Embryonic facial prominence (tissue), 1 donor: ENCODE measurements around the gene CDH24.

Experiments used
- DNase-seq: peaks from one replicate; pipeline ENCODE4 v3.0.0-alpha.2; 2016; ENCODE audit errors: extremely low spot score

Gene CDH24

DNA sequence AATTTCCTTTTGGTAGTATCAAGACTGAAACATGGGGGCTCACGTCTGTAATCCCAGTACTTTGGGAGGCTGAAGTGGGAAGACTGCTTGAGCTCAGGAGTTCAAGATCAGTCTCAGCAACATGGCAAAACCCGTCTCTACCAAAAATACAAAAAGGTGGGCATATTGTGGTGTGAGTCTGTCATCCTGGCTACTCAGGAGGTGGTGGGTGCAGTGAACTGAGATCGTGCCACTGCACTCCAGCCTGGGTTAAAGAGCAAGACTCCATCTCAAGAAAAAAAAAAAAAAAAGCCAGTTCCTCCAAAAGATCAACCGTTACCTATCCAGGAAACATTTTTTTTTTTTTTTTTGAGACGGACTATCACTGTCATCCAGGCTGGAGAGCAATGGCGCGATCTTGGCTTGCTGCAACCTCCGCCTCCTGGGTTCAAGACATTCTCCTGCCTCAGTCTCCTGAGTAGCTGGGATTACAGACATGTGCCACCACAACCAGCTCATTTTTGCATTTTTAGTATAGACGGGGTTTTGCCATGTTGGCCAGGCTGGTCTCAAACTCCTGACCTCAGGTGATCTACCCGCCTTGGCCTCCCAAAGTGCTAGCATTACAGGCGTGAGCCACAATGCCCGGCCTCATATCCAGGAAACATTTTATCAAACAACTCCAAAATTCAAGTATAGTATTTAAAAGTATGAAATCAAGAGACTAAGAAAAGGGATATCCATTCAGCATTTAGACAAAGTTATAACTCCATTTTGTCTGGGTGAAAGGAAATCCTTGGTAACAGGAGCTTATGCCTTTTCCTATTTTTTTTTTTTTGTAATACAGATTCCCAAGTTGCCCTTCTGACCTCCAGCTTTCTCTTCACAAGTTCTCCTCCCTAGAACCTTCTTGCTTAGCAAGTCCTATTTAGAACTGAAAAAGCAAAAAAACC, 34.2 kb upstream of the CDH24 start:
- DNase-seq: no peak

DNA sequence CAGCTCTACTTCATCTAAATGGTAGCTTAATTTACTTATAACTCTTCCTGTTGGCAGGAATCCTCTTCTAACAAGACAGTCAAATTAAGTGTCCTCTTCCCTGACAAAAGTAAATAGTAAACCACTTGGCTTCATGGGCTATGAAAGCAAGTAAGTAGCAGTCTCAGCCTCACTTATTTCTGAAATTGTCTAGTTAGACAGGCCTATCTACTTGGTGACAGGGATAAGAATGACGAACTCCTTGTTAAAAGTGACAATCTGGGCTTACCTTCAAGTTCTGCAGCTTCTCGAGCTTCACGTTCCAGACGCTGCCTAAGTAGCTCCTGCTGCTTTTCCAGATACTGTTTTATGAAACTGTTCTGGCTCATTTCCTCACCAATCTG, 32.9 kb upstream of the CDH24 start:
- DNase-seq: no peak

DNA sequence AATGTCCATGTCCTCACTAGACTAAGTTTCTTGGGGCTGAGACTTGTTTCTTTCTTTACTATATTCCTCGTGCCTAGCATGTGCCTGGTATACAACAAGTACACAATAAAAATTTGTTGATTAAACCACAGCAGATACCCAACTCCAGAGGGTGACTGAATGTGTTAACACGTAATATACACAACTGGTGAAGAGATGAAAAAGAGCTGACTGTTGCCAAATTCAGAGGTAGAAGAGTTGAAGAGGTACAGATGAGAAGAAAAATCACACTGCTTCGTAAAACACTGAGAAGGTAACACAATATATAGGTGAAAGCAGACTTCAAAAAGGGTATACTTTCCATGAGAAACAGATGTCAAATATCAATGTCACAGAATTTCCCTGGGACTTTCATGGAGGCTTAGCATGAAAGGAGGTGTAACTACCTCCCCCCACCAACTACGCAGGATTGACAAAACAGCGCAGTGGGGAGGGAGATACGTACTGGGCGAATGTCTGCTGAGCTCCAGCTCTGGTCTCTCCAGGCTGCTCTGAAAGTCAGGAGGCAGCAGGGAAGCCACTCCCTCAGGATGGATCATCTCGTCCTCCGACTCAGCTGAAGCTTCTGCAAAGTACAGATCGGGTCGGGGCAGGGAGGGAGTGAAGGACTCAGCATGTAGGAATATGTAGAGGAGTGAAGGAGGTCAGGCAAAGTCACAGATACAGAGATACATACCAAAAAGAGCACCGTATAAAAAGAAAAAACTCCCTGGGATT, 32.4 kb upstream of the CDH24 start:
- no peak for DNase-seq

DNA sequence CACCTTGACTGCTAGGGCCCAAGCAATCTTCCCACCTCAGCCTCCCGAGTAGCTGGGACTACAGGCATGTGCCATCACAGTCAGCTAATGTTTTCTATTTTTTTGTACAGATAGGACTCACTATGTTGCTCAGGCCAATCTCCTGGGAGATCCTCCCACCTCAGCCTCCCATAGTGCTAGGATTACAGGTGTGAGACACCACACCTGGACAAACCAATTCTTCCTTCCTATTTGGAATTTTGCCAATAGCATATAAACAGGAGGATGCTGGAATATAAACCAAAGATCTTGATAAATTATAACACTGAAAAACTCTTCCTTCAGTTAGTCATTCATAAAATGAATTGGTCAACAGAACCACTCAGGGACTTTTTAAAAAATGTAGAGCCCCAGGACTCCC, 29.2 kb upstream of the CDH24 start:
- no peak for DNase-seq

DNA sequence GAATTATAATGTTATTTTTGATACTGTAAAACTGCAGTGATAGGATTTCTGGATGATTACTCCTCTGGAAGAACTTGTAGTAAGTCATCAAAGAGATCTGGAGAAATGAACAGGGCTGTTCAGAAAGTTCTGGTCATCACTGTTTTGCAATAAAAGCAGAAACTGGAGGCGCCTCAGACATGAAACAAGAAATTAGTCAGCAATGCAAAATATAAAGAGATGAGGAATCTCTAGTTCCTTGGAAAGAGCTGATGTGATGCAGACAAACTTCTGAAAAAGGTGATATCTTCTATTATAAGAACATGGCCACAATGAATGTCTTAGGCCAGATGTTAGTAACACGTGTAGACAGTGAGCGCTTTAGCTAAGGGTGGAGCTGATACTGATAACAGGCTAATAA, 28.1 kb upstream of the CDH24 start:
- no peak for DNase-seq

DNA sequence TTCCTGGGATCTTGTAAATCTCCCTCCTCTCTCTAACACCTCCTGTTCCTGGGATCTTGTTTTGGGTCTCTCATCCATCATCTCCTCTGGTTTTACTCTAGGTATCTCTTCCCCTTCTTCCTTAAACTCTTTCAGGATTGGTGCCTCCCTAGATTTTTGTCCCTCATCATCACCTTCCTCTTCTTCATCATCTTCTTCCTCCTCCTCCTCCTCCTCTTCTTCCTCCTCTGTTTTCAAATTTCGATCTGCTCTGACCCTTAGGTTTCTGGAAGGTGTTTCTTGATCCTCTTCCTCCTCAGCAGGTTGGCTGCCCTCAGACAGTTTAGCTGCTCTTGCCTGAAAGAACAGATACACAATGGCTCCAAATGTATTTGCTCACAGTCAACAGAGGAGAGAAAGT, 23.2 kb upstream of the CDH24 start:
- no peak for DNase-seq

DNA sequence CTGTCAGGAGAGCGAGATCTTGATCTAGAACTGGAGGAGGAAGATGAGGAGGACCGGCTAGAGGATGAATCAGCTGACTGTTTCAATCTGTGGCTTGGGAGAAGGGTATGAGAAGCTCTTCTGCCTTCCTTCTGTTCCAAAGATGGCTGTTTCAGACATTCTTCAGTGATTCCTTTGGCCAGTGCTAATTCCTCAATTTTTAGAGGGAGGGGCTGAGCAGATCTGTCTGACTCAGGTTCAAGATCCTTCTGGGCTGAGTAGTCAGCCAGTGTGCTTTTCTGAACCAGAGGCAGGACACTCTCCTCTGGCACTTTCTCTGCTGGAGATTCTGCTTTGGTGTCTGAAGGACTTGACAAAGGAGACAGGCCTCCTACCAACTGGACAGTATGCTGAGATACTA, 22.4 kb upstream of the CDH24 start:
- no peak for DNase-seq

DNA sequence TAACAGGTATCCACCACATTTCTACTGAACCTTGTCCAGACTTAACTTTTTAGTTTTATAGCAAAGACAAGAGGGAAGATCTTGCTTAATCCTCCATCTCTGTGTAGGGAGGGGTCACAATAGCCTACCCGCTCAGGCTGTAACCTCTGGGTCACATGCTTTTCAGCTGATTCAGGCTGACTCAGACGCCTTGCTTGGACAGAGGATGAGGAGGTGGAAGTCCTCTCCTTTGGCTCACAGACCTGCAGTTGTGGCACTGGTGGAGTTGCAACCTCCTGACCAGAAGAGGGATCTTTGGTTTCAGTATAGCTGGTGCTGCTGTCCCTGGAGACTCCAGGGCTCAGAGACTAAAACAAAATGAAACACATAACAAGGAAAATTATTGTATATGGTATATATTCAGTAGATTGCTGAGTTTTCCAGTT, 21.4 kb upstream of the CDH24 start:
- DNase-seq: no peak

DNA sequence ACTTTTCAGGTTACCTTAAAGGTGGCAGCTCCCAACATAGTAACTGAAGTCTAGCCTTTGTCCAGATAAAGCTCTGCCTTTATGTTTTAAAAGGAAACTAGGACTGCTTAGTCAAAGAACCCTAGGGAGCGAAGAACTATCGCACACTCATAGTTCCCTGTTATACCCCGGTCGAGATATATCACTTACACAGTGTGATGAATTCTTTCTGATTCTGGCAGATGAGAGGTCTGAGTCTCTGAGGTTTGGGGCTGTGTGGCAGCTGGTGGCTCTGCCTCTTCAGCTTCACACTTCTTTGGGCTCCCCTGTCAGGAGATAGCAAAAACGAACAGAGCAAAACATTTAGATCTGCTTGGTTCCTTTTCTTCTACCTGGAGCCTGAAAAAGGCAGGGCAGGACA, 20.6 kb upstream of the CDH24 start:
- no peak for DNase-seq

DNA sequence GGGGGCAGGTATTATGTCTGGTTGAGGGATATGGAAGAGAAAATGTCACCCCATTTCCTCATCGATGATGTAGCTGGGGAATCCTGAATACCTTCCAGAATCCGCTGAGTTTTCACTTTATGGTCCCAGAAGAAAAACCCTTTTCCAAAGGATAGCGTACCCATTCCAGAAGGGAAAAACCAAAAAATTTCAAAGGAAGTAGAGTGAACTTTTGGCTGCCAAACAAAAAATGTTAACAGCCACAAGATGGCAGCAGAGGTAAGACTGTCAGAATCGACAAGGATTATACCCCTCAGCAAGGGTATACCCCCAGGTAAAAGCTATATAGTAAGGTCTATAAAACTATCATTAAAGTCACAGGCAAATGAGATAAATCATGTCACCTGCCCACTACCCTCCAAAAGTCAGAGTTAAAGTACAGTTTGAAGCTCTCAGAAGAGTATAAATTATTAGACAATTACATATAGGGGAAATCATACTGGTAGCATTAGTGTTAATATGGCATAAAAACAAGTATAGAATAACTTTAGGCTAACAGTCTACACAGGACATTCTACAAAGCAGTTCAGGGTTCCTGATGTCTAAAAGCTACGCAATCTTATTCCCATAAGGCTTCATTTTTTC, 19.6 kb upstream of the CDH24 start:
- no peak for DNase-seq

DNA sequence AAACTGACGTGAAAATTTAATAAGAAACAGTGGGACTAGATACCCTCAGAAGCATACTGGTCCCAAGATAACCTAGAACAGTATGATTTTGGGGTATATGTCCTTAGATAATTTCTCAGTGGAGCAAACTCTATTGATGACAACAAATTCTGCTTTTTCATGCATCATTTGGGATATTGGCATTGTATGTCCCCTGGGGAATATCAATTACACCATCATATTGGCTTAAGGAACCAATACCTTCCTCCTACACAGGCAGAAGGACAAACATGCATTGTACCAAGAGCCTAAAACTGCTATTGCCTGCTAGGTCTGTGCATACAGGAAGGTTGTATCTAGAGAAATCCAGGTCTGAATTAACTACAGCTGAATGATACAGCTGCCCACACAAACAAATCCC, 17.6 kb upstream of the CDH24 start:
- DNase-seq: no peak

DNA sequence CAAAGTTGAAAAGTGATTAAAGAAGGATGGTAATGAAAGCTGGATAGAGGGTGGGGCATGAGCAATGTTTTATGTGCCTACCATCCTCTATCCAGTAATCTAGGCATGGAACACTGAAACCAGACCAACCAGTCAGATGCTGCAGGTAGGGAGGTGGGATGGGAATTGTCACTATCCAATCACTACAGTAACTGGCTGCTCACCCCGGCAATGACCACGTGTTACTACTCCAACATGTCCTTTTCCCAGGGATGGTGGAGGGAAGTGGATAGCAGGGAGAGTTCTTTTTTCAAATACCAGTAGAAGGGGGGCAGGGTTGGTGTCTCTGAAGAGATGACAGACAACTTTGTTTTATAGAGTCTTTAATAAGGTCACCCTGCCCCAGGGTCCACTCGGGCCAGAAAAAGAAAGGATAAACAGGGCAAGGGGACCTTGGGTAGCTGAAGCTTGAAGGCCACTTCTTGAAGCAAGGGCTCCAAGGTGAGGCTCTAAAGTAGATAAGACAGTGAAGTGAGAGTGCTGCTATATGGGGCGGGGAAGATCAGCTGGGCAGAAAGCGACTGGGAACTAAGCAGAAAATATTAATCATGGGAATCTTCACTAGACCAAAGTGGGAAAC, 14.7 kb upstream of the CDH24 start:
- no peak for DNase-seq

DNA sequence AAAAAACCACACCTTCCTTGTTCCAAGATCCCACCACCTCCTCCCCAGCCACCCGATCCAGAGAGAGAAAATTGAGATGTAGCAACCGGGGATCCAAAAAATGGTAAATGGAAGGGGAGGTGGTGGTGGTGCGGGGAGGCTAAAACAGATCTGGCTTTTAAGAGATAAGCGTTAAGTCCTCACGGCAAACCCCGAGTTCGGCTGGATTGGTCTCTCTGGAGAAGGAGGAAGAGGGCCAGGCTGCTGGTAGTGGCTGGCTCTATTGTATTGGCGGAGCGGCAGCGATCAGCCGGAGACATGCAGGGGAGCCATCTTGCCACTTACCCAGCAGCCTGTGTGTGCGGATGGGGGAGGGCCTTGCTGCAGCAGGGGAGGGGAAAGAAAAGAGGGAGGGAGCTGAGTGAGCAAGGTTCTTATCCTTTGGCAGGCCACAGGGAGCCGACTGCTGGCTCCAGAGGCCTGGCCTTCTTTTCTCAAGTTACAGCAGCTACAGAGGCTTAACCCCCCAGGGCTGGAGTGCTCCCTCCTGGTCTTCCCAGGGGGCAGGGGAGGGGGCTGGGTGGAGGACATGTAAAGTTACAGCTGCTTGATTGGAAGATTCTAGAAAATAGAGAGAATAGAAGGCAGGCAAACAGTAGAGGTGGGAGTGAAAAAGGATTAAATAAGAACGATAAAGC, 14.1 kb upstream of the CDH24 start:
- DNase-seq: peak; percentile 75

DNA sequence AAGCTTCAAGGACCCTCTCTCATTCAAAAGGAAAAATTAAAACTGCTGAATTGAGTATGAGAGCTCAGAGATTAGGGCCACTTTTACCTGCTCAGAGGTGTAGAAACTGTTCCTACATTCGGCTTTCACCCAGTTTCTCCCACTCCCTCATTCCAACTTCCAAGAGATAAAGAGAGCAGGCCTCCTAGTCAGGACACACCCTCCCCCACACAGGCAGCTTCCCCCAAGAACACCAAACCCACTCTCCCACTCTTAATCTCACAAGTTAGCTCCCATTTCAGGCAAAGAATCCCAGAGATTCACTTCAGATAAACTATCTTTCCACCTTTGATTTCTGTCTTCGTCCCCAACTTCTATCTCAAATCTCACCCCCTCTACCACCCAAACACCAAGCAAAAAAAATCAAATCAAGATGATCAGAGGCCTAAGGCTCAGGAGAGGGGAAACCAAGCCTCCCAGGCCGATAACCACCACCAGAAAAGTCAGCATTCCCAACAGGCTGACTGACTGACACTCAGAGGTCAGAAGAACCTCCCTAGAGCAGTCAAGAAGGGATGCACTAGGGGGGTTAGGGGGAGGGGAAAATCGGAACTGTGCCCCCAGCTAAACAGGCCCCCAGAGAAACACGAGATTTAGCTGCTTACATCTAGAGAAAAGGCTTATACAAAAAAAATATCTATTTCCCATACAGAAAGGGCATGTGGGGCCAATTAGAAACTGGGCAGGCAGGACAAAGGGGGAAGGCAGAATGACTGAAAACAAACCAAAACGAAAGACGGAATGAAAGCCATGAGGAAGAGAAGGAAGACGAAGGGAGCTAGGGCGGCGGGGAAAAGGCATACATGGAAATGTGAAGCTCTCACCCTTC, 13.2 kb upstream of the CDH24 start:
- no peak for DNase-seq

DNA sequence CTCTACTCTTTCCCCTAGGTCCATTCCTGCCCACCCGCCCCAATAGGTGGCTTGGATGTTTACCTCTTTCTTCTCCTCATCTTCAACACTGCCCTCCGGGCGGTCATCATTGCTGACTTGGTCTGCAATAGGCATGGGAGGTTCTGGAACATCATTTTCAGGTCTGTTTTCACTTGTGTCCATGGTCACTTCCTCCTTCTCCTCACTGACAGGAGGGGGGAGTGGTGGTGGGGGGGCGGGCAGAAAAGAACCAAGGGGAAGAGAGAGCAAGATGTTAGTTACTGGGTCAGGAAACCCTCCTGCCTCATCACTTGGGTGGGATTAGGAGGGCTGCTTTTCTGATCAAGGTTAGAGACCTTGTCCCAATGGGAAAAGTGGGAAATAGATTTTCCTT, 12.1 kb upstream of the CDH24 start:
- no peak for DNase-seq

DNA sequence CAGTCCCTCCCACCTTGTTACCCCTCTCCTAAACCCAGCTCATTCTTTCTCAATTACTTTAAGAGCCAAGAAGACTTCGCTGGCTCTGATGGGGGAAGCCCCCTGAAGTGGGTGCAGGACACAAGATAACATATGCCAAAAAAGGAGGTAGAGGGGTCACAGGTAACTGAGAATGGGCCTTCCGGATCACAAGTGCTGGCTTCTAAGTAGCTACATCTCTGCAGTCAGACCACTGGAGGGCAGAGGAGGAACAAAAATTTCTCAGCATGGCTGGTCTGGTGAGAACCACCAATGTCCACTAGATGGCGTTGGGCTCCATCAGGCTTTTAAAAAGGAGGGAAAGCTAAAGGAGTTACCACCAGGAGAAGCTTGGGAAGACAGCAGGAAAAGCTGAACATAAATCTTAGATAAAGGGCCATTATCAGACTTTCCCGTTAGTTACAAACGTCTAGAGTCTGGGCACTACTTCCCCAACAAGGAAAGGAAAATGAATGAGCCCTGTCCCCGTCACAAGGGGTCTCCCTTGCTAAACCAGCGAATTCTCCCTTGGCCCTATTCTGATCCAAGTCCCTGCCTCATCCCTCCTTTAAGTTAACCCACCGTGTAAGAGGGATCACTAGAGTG, 11.6 kb upstream of the CDH24 start:
- DNase-seq: peak; percentile 75

DNA sequence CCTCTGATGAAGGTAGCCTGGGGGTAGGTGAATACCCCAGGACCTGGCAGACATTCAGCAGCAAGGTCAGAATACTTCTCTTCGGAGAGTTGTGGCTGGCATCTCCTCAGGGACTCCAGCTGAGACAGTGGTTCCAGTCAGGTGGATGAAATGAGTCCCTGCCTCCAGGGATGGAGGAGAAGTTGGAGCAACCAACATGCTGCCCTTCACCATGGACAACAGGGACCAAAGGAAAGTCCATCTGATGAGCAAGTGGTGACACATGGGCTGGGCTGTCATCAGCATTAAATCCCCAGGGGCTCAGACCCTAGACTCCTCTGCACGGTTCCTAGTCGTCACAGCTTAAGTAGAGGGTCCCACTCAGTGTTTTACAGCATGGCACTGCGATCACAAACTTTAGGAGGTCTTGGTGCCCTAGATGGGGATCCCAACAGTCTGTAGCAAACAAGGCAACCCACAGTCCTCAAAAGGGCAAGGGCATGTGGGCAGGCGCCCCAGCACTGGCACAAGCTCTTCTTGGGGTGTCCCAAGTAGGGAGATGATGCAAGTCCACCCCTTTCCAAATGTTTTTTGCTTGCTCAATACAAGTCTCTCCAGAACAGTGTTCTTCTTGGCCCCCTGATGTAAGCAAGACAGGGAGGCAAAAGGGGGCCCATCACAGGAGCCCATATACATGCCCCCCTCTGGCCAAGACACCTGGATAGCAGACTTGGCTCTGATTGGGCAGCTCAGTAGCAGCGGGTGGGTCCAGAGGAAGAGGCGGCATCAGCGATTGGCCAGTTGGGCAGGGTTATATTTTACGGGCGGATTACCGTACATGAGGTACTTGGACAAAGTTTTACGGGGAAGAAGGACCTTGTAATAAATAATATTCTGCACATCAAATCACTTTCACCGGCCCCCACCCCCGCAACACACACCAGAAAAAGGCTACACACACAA, 10.8 kb upstream of the CDH24 start:
- no peak for DNase-seq

DNA sequence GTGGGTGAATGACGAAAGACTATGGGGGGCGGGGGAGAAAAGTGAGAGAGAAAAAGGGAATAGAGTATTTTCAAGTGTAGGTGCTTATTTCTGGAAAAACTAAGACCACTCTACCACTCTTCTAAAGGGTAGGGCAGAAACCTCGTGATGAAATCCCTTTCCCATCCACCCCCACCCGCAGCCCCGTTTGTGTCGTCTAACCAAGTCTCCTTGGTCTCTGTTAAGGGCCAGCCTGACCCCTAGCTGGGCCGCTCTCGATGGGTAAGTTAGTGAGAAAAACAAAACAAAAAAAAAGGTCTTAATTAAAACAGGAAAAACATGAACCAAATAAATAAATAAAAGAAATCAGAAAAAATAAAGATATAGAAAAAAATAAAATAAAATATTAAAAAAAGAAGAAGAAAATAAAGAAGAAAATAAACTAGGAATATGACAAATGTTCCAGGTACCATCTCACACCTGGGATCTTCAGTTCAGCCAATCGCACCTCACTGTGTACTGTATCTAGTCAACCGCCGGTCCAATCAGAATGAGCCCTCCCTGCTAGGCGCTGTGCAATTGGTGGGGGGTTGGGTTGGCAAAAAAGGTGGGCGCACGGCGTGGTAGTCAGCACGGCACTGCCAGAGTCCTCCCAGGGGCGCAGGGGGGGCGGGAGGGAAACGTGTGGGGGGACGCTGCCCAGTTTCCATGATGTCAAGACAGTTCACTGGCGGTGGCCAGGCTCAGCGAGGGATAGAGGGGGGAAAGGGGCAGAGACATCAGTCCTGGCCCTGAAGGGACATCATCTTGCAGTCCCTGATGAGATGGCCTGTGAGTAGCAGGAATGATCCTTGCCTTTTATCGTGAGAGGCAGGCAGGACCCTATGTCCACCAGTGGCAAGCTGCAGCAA, 9.8 kb upstream of the CDH24 start:
- no peak for DNase-seq
